HG03575 (cell line): ENCODE data around the gene ITGA5.

ENCODE experiments used
- ATAC-seq: cut with Tn5 transposase; IDR thresholded peaks from one replicate; pipeline ENCODE4 v1.9.1; 2021; ENCODE audit not compliant: unreplicated experiment, insufficient number of reproducible peaks, low FRiP score; ENCODE audit errors: extremely low read depth

The ITGA5 gene

DNA sequence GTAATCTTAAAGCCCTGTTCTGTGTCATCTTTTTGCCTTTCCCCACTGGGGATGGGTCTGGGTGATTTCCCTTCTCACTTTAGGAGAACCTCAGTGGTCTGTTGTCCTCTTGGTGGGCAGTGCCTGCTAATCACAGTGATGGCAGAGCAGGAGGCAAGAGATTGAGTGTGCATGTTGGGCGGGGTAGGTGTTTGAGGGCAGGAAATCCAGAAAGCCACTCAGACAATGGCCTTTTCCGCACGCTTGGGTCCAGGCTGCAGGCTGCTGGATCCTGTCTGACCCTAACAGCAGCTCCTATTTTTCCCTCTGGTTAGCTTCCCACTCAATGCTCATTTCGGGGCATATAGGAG lies 13.7 kb upstream of the ITGA5 start:
- ATAC-seq = no peak

DNA sequence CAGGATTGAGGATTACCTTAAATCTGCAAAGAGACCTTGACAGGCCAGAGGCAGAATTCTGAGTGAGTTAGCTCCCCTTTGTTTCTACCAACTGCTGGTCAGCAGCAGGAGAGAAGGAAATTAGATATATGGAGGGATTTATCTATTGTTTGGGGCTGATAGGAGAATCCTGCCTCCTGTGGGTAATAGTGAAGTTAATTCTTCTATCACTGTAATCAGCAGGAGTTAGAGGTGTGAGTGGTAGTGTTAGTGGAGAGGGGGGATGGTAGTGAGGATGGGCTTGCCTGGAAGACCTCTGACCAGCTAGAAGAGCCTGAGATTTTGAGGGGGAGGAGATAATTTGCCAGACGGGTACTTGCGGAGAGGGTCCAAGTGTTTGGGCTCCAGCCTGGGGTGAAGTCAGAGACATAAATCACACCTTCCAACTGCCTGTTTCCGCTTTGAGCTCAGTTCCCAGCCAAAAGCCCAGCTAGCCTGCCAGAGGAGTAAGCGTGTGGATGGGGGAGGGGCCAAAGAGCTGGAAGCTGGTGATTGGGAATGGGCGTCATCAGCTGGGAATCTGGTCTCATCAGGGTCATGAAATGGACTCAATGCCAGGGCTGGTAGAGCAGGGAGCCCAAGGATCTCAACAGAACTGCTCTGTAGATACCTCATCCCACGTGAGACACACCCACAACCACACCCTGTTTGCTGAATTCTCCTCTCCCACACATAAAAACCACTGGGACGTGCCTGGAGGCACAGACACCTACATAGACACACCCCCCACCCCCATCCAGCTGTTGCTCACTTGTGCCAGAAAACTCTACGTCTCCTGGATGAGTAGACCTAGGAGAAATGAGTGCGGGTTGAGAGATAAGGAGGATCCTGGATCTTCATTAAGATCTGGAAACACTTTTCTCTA lies 13.1 kb upstream of the ITGA5 start:
- no peak for ATAC-seq

DNA sequence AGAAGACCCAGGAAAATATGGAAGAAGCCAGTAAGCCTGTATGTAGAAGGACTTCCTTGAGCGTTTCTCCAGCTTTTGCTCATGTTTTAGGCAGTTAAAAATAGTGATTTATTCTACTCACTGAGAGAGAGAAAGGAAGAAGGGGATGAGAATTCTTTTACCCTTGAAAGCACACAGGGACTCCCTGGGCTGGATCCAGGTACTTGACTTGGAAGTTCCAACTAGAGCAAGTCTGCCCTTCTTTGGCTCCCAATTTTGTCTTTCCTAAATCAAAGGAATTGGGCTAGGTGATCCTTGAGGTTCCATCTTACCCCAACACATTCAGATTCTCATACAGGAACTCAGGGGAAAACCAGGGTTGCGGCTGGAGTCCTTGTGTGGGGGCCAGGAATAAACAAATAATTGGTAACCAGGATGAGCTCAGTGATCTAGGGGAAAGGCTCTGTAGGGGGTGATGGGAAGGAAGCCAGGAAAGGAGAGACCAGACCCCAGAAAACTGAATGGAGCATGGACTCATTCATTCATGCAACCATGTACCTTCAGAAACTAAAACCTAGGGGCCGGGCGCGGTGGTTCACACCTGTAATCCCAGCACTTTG lies 11.5 kb upstream of the ITGA5 start:
- ATAC-seq = no peak

GRCh38 chr12:54429014-54429471 lies 10.0 kb upstream of the ITGA5 start:
- ATAC-seq = no peak

DNA sequence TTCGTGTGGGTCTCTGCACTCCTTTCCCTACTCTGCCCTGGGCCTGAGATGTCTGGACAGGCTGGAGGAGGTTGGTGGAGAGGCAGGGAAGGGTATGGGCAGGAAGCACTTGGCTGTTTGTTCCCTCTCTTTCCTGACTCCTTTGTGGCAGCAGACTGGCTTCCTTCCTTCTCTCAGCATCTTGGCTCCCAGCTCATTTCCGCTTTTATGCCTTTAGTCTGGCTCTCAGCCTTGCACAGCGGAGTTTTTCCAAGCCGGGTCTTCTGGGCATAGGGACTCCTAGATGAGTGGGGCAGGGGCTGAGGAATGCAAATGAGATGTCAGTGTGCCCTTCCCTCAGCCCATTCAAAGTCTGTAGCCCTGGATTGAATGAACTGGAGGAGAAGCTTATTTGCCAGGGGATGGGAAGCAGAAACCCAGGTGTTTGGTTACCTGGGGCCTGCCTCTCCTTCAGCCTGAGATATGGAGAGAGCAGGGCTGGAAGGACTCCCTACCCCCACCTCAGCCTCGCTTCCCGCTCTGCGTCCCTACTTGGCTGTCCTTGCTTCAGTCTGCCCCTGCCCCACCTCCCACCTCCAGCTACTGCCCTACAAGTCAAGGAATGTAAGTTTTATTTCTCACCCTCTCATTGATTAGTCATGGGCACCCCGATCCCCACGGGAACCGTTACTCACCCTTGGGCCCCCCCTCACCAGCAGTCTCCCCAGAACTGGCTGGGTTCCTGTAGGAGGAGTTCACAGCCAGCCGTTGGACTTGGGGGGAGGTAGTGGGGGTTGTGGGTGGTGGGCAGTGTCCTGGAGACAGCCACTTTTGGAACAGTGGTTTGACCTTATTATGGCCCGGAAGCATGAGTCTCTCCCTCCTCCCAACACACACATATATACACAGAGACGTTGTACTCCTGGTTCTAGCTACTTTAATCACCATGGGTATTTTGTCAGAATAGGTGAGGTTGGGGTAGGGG lies 9.3 kb upstream of the ITGA5 start:
- no peak for ATAC-seq

- no peak for ATAC-seq
Measured at GRCh38 chr12:54427106-54427505, 8.0 kb upstream of the ITGA5 start.

GRCh38 chr12:54426690-54427089 lies 7.6 kb upstream of the ITGA5 start:
- ATAC-seq = no peak

DNA sequence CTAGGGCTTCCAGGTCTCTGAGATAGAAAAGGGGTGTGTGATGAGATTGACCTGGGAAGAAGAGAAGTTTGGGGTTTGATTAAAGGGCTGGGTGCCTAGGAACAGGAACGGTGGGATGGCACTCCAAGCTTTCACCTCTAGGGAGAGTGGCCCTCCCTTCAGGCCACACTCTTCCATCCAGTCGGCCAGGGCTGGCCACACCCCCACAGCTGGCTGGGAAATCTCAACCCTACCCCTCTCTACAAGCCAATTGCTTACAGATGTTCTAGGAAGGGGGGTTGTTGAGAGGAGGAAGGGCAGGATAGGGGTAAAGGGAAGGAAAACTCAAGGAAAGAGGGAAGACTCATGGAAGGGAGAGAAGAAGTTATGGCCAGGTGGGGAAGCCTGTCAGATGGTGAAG lies 6.6 kb upstream of the ITGA5 start:
- ATAC-seq = no peak

DNA sequence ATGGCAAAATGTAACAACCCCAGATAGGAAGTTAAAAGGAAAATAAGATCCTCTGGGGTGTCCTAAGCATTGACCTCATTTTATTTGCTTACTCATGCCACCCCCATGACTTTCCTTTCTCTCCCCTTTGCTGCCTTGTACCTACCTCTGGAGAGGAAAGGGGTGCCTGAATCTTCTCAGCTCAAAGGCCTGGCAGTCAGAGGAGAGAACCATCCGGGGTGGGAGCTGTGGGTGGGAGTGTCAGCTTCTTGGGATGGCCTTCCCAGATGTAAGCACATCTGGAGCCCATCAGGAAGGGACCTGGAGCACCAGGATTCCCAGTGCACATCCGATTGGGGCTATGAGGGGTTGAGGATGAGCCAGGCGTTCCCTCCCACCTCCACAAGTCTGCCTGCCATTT lies 5.2 kb upstream of the ITGA5 start:
- ATAC-seq = no peak

DNA sequence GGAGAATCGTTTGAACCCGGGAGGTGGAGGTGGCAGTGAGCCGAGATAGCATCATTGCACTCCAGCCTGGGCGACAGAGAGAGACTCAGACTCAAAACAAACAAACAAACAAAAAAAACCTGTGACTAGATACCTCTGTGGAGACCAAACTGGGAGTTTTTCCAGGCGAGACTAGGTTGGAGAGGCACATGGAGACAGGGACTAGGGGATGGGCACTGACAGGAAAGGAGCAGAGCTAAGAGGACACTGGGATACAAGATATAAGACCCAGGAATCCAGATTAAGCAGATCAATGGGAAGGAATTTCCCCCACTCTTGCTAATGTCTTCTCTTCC lies 4.7 kb upstream of the ITGA5 start:
- no peak for ATAC-seq

- no peak for ATAC-seq
Measured at GRCh38 chr12:54421879-54422250, 2.8 kb upstream of the ITGA5 start.

GRCh38 chr12:54421175-54421878 lies 2.3 kb upstream of the ITGA5 start:
- no peak for ATAC-seq

- no peak for ATAC-seq
Measured at GRCh38 chr12:54420766-54421144, 1.7 kb upstream of the ITGA5 start.

- ATAC-seq = no peak
Measured at GRCh38 chr12:54418441-54419087, 502 bp downstream of the ITGA5 start.

DNA sequence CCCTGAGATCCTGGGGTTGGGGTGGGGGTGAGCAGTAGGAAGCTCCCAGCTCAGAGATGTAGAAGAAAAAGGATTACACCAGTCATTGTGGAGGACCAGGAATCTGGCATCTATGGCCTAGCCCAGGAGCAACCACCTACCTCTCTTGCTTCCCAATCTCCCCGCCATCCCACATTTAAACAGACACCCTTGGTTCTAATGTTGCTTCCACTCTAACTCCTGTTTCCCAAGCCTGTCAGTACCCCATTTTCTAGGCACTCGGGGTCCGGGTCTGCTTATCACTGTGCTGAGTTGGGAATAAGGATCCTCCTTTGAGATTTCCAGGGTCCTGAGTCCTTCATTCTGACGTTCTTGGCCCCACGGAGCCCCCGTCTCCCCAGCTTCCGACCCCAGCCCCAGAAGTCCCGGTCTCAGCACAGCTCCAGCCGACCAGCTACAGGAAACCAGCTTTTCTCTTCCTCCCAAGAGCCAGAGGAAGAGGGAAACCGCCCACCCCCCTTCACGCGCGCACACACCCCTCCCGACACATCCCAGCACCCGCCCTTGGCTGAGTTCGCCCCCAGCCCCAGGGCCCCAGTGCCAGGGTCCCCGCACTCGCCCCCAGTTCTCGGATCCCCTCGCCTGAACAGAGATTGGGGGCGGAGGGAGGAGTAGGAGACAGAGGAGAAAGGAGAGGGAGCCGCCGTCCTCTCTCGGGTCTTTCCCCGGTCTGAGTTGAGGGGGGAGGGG lies 1.2 kb downstream of the ITGA5 start:
- ATAC-seq = no peak

- ATAC-seq = no peak
Measured at GRCh38 chr12:54416687-54417603, 2.1 kb downstream of the ITGA5 start.

DNA sequence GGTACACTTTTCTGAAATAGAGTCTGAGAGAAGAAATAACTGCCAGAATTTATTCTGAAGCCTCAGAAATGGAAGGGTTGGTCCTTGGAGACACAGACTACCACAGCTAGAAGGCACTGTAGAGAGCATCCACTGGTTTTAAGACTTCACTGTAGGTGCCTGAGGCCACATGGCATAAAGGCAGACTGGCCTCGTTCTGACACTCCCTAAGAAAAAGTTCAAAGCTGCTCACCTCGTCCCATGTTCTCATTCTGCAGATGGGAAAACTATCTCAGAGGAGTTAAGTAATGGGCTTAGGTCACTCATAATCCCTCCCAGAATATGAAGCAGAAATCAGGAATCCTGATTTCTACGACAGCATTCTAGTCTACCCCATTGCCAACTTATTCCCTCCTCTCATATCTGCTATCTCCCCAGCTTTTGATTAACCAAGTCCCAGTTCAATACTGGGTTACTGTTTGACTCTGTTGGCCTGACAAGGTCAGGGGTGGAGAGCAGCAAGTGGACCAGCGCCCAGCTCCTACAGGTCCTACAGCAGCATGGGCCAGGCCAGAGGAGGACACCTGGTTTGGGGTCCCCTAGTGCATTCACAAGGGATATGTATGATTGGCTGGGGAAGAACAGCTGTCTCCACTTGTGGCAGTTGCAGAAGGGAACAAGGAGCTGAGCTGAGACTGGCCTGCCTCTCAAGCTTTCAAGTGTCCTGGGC lies 3.7 kb downstream of the ITGA5 start:
- ATAC-seq = no peak
